Activated T-helper 17 cell treated with anti-CD3 and anti-CD28 coated beads, Interleukin-2, amount 50 U/mL, for 72 hours (primary cell): ENCODE results near the gene CLPSL2. TPM values are rescaled to one million over a fixed set of nuclear protein-coding genes. Genes with fewer than 3 reads are reported as not detected.

Experiments used
- ATAC-seq: fragments of 150-1000 bp; cut with Tn5 transposase; replicated peaks from 2 replicates; pipeline ENCODE4 v1.10.0; 2021; ENCODE audit warnings: mild to moderate bottlenecking, moderate library complexity
- H3K27ac Mint-ChIP-seq: one replicate; pipeline ENCODE4 v1.8.0; 2022; ENCODE audit warnings: mixed read lengths
- H3K27me3 Mint-ChIP-seq: one replicate; pipeline ENCODE4 v1.8.0; 2022; ENCODE audit warnings: mixed read lengths
- H3K36me3 Mint-ChIP-seq: one replicate; pipeline ENCODE4 v1.8.0; 2022; ENCODE audit warnings: low read depth, mild to moderate bottlenecking, mixed read lengths
- H3K4me1 Mint-ChIP-seq: one replicate; pipeline ENCODE4 v1.8.0; 2022; ENCODE audit warnings: mixed read lengths
- H3K4me3 Mint-ChIP-seq: one replicate; pipeline ENCODE4 v1.8.0; 2022; ENCODE audit warnings: mild to moderate bottlenecking, mixed read lengths
- H3K9me3 Mint-ChIP-seq: one replicate; pipeline ENCODE4 v1.8.0; 2022; ENCODE audit warnings: mixed read lengths
- total RNA-seq, 2 donors: library from RNA; stranded (reverse); gene quantifications; one replicate each; pipeline ENCODE4 v1.2.3, GENCODE V29; 2022

Gene CLPSL2
- total RNA-seq, 2 donors from 2014 or later: not detected

DNA sequence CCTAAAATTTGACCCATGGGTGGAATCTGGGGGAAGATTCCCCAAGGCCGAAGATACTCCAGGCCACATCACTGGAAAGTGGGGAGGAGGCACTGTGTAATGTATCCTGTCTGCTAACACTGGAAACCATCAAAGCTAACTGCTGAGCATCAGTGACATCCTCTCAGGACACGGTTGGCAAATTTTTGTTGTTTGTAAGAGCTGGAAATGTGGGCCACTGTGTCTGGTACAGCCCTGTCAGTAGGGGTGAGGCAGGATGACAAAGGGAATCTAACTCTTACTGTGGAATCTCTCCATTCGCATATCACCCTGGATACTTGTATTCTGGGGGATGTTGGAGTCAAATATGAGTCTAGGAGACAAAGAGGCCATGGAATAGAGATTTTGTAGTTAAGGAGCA is 17.0 kb upstream of the CLPSL2 start:
- no peak for ATAC-seq
- Mint-ChIP-seq H3K27me3 (peaks cover 44% of the 10 kb centered on the region), H3K36me3 (no peaks in the 10 kb centered on the region), H3K4me1 (peaks cover 5% of the 10 kb centered on the region), H3K9me3 (no peaks in the 10 kb centered on the region), H3K27ac (no peak overlapping the region), H3K4me3 (no peak overlapping the region)

DNA sequence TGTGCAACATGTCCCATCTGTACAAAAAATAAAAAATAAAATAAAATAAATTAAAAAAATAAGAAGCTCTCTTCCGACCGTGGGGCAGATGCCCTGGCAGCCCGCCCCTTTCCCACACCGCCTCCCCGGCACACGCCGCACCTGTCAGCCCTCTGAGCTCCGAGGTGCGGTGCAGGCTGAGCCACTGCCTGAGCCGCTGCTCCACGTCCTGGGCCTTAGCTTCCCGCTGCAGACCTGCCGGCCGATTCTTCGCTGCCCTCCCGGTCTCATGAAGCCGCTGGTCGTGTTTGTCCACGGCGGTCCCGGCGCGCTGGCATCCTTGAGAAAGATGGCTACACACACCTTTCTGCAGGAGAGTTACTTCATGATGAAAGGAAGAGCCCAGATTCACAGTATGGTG is 10.7 kb upstream of the CLPSL2 start:
- no peak overlapping the region for H3K27ac Mint-ChIP-seq
- no peaks in the 10 kb centered on the region for H3K9me3 Mint-ChIP-seq
- H3K4me3 Mint-ChIP-seq: no peak overlapping the region
- H3K36me3 Mint-ChIP-seq: no peaks in the 10 kb centered on the region
- peaks cover 6% of the 10 kb centered on the region for H3K4me1 Mint-ChIP-seq
- peaks cover 29% of the 10 kb centered on the region for H3K27me3 Mint-ChIP-seq
- ATAC-seq: no peak

DNA sequence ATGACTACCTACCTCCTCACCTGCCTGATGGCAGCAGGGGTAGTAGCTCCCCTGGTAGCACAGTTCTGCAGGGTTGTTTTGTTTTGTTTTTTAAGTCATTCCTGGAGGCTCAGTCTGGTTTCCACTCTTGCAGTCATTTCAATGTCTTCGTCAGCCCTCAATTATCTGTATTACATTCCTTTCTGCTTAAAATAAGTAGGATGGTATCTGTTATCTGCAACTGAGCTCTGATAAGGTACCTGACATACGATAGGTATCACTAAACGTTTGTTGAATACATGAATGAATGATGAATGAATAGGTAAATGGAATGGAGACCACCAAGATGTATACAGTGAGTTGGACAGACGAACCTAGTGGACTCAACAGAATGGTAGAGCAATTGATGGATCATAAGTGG is 7.2 kb upstream of the CLPSL2 start:
- H3K4me3 Mint-ChIP-seq: no peak overlapping the region
- H3K9me3 Mint-ChIP-seq: no peaks in the 10 kb centered on the region
- peaks cover 9% of the 10 kb centered on the region for H3K27me3 Mint-ChIP-seq
- no peaks in the 10 kb centered on the region for H3K36me3 Mint-ChIP-seq
- H3K4me1 Mint-ChIP-seq: peaks cover 3% of the 10 kb centered on the region
- ATAC-seq: no peak
- no peak overlapping the region for H3K27ac Mint-ChIP-seq

DNA sequence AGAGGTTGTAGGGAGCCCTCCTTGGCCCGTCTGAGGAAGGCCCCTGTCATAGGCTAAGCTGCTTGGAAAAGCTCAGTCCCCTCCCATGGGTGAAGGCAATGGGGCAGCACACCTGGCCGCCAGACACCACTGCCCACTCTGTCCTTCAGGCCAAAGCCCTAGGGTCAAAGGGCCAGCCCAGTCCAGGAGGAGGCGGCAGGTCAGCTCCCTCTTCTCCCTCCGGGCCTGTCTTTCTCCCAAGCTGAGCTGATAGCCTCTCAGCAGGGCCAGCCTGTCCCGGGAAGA is 5.1 kb upstream of the CLPSL2 start:
- no peak for ATAC-seq
- no peak overlapping the region for H3K4me3 Mint-ChIP-seq
- no peaks in the 10 kb centered on the region for H3K9me3 Mint-ChIP-seq
- no peak overlapping the region for H3K27ac Mint-ChIP-seq
- peaks cover 10% of the 10 kb centered on the region for H3K27me3 Mint-ChIP-seq
- H3K36me3 Mint-ChIP-seq: no peaks in the 10 kb centered on the region
- H3K4me1 Mint-ChIP-seq: no peaks in the 10 kb centered on the region

DNA sequence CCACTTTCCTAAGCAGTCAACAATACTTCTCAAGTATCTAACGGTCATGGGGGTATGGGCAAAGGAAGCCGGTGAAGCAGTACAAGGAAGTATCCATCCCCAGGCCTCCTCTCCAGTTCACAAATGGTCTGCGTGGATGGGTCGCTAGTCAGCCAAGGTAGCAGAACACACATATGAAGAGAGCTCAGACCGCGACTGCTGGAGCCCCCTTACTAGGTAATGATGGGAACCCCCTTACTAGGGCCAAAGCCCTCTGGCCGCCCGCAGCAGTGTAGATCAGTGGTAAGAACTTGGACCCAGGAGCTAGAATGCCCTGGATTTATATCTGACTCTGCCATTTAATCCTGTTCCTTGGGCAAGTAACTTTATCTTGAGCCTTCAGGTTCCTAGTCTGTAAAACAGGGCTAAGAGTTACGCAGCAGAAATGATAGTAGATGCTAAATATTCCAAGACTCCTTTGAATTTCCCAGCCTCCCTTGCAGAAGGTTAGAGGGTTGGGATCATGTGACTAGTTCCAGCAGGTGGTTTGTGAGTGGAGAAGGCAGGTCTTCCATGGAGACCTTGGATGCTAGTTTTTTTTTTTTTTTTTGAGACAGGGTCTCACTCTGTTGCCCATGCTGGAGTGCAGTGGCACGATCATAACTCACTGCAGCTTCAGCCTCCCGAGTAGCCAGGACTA is 2.1 kb upstream of the CLPSL2 start:
- Mint-ChIP-seq H3K27ac (no peak overlapping the region), H3K4me1 (no peaks in the 10 kb centered on the region), H3K36me3 (no peaks in the 10 kb centered on the region), H3K9me3 (no peaks in the 10 kb centered on the region), H3K27me3 (peaks cover 18% of the 10 kb centered on the region), H3K4me3 (no peak overlapping the region)
- no peak for ATAC-seq

DNA sequence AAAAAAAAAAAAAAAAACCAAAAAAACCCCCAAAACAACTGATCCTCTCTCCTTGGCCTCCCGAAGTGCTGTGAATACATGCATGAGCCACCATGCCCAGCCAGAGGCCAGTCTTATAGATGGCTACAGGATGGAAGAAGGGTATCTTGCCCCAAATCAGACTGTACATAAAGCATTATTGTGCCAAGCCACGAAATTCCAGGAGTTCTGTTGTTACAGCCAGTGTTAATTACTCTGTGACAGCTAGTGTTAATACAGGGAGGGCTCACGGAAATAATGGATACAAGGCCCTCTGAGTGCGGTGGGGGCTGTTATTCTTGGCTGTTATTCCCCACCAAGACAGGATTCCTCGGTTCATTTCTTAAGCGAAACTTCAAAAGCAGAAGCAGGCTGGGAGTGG is 1.4 kb upstream of the CLPSL2 start:
- H3K27ac Mint-ChIP-seq: no peak overlapping the region
- H3K36me3 Mint-ChIP-seq: no peaks in the 10 kb centered on the region
- no peaks in the 10 kb centered on the region for H3K9me3 Mint-ChIP-seq

DNA sequence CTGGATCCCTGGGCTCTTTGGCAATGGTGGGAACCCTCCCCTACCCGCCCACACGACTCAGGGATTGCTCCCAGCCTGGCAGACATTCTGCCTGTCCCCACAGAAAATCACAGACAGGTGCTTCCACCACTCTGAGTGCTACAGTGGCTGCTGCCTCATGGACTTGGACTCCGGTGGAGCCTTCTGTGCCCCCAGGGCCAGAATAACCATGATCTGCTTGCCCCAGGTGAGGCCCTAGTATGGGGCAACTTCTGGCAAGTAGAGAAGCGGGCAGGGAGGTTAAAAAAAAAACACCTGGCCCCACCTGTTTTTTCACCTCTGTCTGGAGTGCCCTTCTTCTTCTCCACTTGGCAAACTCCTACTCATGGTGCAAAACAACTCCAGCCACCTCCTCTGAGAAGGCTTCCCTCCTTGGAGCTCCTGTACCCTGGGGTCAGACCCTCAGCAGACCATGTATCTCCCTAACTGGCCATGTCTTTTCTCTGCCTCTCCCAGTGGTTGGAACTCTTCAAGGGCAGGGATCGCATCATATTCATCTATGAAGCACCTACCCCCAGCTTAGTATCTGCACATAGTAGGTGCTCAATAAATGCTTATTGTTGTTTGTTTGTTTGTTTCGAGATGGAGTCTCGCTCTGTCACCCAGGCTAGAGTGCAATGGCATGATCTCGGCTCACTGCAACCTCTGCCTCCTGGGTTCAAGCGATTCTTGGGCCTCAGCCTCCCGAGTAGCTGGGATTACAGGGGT is 1.1 kb downstream of the CLPSL2 start:
- no peaks in the 10 kb centered on the region for H3K36me3 Mint-ChIP-seq
- H3K27ac Mint-ChIP-seq: no peak overlapping the region
- no peaks in the 10 kb centered on the region for H3K4me1 Mint-ChIP-seq
- H3K27me3 Mint-ChIP-seq: peaks cover 23% of the 10 kb centered on the region
- no peaks in the 10 kb centered on the region for H3K9me3 Mint-ChIP-seq
- no peak for ATAC-seq
- peak overlapping the region; percentile 55 for H3K4me3 Mint-ChIP-seq

More for the DNA sequence above, 1.4 kb upstream of the CLPSL2 start:
- no peak overlapping the region for H3K4me3 Mint-ChIP-seq
- no peaks in the 10 kb centered on the region for H3K4me1 Mint-ChIP-seq
- peaks cover 18% of the 10 kb centered on the region for H3K27me3 Mint-ChIP-seq
- ATAC-seq: no peak

DNA sequence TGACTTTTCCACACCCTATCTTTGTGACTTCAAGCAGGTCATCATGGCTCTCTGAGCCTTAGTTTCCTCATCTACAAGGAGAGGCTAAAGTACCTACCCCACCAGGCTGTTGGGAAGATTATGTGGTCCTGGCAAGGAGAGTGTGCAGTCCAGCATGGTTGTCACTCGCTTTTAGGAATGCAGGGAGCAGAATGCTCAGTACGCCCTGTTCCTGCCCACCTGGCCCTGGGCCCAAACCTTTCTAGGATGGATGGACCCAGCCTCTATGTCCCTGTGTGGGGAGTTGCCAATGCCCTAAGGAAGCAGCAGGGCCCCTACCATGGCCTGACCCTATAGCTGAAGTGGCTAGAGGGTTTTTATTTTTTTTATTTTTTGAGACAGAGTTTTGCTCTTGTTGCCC is 2.0 kb downstream of the CLPSL2 start:
- no peak for ATAC-seq
- no peaks in the 10 kb centered on the region for H3K4me1 Mint-ChIP-seq
- H3K27ac Mint-ChIP-seq: no peak overlapping the region
- H3K27me3 Mint-ChIP-seq: peaks cover 23% of the 10 kb centered on the region
- no peaks in the 10 kb centered on the region for H3K36me3 Mint-ChIP-seq
- H3K4me3 Mint-ChIP-seq: no peak overlapping the region
- H3K9me3 Mint-ChIP-seq: no peaks in the 10 kb centered on the region

DNA sequence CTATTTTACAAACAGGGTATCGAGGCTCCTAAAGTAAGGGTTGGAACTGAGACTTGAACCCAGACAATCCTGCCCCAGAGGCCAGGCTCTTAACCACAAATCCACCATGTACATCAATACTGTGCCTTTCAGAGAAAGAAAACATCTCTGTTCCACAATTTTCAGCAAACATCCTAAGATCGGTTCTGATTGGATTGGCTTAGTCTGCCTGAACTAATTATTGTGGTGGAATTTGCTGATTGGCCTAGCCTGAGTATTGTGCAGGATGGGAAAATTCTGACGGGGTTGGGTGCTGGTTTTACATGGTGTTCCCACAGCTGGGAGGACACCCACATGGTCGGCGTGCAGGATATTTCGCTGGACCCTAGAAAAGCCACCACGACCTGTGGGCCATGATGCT is 4.3 kb downstream of the CLPSL2 start, which contains the start of gene CLPSL1:
Gene CLPSL1 (plus strand): TSS at position 301 of the 400 bp plus-strand sequence. CDS start 92 bp downstream, at position 393.
- Mint-ChIP-seq H3K4me1 (no peaks in the 10 kb centered on the region), H3K27ac (no peak within 1 kb of the TSS), H3K4me3 (no peak within 1 kb of the TSS), H3K9me3 (no peaks in the 10 kb centered on the region), H3K27me3 (peaks cover 26% of the 10 kb centered on the region), H3K36me3 (no peaks in the 10 kb centered on the region)
- no peak for ATAC-seq

DNA sequence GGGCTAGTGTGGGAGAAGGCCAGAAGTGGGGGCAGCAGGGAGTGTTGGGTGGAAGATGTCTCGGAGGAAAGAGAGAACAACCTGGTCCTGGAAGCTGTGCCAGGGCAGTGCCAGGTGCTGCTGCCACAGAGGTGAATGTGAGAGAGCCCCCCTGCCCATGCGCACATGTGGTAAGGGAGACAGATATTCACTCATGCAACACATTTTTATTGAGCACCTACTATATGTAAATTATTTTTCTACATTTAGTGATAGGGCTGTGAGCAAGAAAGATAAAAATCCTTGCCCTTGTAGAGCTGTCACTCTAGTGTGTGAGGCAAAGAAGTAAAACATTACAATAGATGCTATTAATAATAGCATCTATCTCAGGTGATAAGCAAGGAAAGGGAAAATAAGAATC is 4.9 kb downstream of the CLPSL2 start:
- Mint-ChIP-seq H3K36me3 (no peaks in the 10 kb centered on the region), H3K4me1 (no peaks in the 10 kb centered on the region), H3K27ac (no peak overlapping the region), H3K27me3 (peaks cover 26% of the 10 kb centered on the region), H3K4me3 (no peak overlapping the region), H3K9me3 (no peaks in the 10 kb centered on the region)
- no peak for ATAC-seq

DNA sequence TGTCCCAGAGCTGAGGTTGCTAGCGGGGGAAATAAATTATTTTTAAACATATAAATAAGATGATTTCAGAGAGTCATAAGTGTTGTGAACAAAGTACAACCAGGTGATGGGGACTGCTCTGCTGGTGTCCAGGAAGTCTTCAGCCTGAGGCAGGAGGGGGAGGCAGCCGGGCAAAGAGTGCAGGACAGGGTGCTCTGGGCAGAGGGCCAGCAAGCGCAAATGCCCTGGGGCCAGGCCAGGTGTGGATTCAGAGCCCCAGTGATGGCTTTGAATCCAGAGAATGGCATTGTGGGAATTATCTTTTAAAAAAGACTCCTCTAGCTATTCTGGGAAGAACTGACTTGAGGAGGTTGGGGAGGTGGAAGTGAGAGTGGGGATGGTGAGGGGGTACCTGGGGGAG is 6.0 kb downstream of the CLPSL2 start:
- no peak overlapping the region for H3K27ac Mint-ChIP-seq
- ATAC-seq: no peak

DNA sequence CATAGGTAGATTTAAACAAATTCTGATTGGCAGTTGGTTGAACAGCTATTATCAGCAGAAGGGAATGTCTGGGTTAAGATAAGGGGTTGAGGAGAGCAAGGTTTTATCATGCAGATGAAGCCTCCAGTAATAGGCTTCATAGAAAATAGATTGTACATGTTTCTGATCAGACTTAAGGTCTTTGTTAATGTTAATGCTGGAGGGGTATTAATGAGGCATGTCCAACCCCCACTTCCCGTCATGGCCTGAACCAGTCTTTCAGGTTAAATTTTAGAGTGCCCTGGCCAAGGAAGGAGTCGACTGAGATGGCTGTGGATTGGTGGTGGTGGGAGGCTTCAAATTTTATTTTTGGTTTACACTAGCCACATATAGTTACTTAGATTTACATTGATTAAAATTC is 7.8 kb downstream of the CLPSL2 start:
- no peak overlapping the region for H3K27ac Mint-ChIP-seq
- H3K4me1 Mint-ChIP-seq: no peaks in the 10 kb centered on the region
- no peaks in the 10 kb centered on the region for H3K9me3 Mint-ChIP-seq
- no peak overlapping the region for H3K4me3 Mint-ChIP-seq
- no peaks in the 10 kb centered on the region for H3K36me3 Mint-ChIP-seq
- no peak for ATAC-seq
- H3K27me3 Mint-ChIP-seq: peaks cover 38% of the 10 kb centered on the region

More for the DNA sequence above, 6.0 kb downstream of the CLPSL2 start:
- no peaks in the 10 kb centered on the region for H3K9me3 Mint-ChIP-seq
- no peaks in the 10 kb centered on the region for H3K36me3 Mint-ChIP-seq
- peaks cover 28% of the 10 kb centered on the region for H3K27me3 Mint-ChIP-seq
- H3K4me3 Mint-ChIP-seq: no peak overlapping the region
- H3K4me1 Mint-ChIP-seq: no peaks in the 10 kb centered on the region

DNA sequence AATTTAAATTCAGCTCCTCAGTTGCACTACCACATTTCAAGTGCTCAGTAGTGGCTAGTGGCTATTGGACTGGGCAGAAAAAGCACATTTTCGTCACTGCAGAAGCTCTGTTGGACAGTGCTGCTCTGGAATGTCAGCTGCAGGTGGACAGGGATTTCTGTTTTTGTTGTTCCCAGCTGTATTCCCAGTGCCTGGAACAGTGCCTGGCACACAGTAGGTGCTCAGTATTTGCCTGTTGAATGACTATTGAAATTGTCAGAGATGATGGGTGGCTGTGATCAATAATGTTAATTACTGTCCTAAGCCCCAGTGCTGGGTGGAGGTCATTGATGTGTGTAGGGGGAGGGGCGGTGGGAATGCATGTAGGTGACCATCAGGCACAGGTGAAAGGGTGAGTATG is 9.9 kb downstream of the CLPSL2 start:
- peaks cover 42% of the 10 kb centered on the region for H3K27me3 Mint-ChIP-seq
- no peaks in the 10 kb centered on the region for H3K4me1 Mint-ChIP-seq
- ATAC-seq: no peak
- H3K9me3 Mint-ChIP-seq: no peaks in the 10 kb centered on the region
- H3K4me3 Mint-ChIP-seq: no peak overlapping the region
- H3K27ac Mint-ChIP-seq: no peak overlapping the region
- no peaks in the 10 kb centered on the region for H3K36me3 Mint-ChIP-seq

DNA sequence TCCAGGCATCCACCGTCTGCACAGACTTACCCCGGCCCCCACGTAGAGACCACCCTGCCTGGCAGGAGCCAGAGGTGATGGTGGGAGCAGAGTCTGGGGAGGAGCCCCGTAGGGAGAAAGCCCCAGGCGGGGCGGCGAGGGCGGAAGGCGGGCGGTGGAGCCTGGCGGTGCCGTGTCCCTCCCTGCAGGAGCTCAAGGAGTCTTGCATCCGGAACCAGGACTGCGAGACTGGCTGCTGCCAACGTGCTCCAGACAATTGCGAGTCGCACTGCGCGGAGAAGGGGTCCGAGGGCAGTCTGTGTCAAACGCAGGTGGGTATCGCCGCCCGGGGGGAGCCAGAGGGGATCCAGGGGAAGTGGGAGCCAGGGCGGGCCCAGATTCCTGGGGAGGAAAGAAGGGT is 10.4 kb downstream of the CLPSL2 start:
- H3K27me3 Mint-ChIP-seq: peaks cover 40% of the 10 kb centered on the region
- no peak for ATAC-seq
- no peaks in the 10 kb centered on the region for H3K4me1 Mint-ChIP-seq
- no peak overlapping the region for H3K27ac Mint-ChIP-seq
- no peak overlapping the region for H3K4me3 Mint-ChIP-seq
- no peaks in the 10 kb centered on the region for H3K9me3 Mint-ChIP-seq
- no peaks in the 10 kb centered on the region for H3K36me3 Mint-ChIP-seq
